Right lobe of liver (tissue), 6 donors: ENCODE results near the gene HIPK3. TPM values are rescaled to one million over a fixed set of nuclear protein-coding genes. Genes with fewer than 3 reads are reported as not detected.
A peak's percentile ranks its signal among the peaks of the same experiment; 100 is the strongest.
"Not testable (repeated sequence)": the region's sequence is repeated elsewhere in the genome, so short reads cannot be mapped to it uniquely, and the experiment has no call there.

Experiments used
- ATAC-seq, 4 donors: fragments of 200-7000 bp; cut with Tn5 transposase; one replicate each; pipeline ENCODE4 v1.9.1; 2020; ENCODE audit warnings: mild to moderate bottlenecking in 4 of 4, moderate library complexity in 4 of 4
- DNase-seq, 3 donors: peaks; one replicate each; pipeline ENCODE4 v3.0.0-alpha.2; 2020
- H3K27ac ChIP-seq, 3 donors: fragments of 200-600 bp; one replicate each; pipeline ENCODE4 v1.8.0; 2022
- H3K27me3 ChIP-seq, 2 donors: fragments of 200-600 bp; one replicate each; pipeline ENCODE4 v1.8.0; 2022
- H3K36me3 ChIP-seq, 4 donors: fragments of 200-600 bp; sonication (generic) in 1 of 4; one replicate each; pipeline versions ENCODE4 v1.5.1 to v1.8.0; 2017 to 2022; ENCODE audit warnings: control low read depth in 1 of 4
- H3K4me1 ChIP-seq, 4 donors: fragments of 200-600 bp; sonication (generic) in 1 of 4; one replicate each; pipeline versions ENCODE4 v1.5.1 to v1.8.0; 2017 to 2022; ENCODE audit warnings: control low read depth in 1 of 4
- H3K4me3 ChIP-seq, 3 donors: fragments of 200-600 bp; one replicate each; pipeline ENCODE4 v1.8.0; 2022
- H3K9me3 ChIP-seq, 4 donors: fragments of 200-600 bp; sonication (generic) in 1 of 4; one replicate each; pipeline versions ENCODE4 v1.5.1 to v1.8.0; 2017 to 2022; ENCODE audit warnings: control low read depth in 1 of 4
- POLR2A ChIP-seq: fragments of 450-650 bp; IDR thresholded peaks from one replicate; pipeline ENCODE4 v1.6.1; 2017; ENCODE audit warnings: antibody characterized with exemption, mild to moderate bottlenecking
- WGBS: methylation state at CpG from one replicate; pipeline ENCODE4 v1.1.6; 2018; ENCODE audit warnings: low coverage, low lambda C conversion rate; ENCODE audit not compliant: insufficient coverage; ENCODE audit errors: missing lambda C conversion rate; 5-methylcytosine and 5-hydroxymethylcytosine counted together
- intact Hi-C, 2 donors: fragments of 100-400 bp; cut with DNase I; formaldehyde crosslinking; loops; one replicate each; pipeline versions ENCODE4 v1.11.2 to v1.14.1; 2022
- total RNA-seq, 6 experiments: library from RNA; depleted of rRNA in 2 of 6; stranded (reverse); fragments of >200 nt in 2 of 6; fragmentation: NEBNext Ultra II Directional in 3 of 6; extraction: Animal tissue kit (Norgen Biotek cat#: 25700) in 3 of 6; gene quantifications; one replicate each; pipeline versions ENCODE4 v1.1.0 to v1.2.4, GENCODE V29; 2016 to 2023
- TF ChIP-seq, protein P1 (sequence below), 4 donors: fragments of 200-600 bp in 3 of 4; fragments of 450-650 bp in 1 of 4; IDR thresholded peaks; one replicate each; pipeline versions ENCODE4 v1.5.1 to v1.8.0; 2016 to 2022; ENCODE audit warnings: antibody characterized with exemption in 4 of 4, mild to moderate bottlenecking in 2 of 4
- donor health status: DM: no; HTN: yes; CAD: no.
- donor health status: DM: no; HTN: no; CAD: no.
- donor health status: DM: no; HTN: no; CAD: no.
- donor health status: DM: no; HTN: yes; CAD: no.
- donor health status: DM: no; HTN: yes; CAD: no.

The HIPK3 gene
- total RNA-seq, 6 experiments from 2014 or later, result 33.3 to 56.4 (median 38.1) TPM

DNA sequence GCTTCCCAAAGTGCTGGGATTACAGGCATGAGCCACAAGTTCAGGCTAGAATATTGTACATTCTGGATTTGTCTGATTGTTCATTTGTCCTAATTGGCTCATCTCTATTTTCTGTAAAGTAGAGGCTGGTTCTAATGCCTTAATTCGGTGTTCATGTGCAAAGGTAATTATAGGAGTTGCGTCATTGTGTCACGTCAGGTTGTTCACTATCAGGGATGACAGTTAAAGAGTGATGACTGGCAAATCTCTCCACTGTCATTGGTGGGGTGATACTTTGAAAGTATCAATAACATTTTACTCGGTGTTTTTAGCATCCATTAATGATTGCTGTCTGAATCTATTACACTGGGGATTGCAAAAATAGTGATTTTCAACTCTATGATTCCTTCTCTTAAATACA is 103.5 kb downstream of the HIPK3 start:
- 34% methylated on average over 4 of the region's 4 CpGs for WGBS
- no peak for TF ChIP-seq POLR2A
- TF ChIP-seq, protein P1, sequence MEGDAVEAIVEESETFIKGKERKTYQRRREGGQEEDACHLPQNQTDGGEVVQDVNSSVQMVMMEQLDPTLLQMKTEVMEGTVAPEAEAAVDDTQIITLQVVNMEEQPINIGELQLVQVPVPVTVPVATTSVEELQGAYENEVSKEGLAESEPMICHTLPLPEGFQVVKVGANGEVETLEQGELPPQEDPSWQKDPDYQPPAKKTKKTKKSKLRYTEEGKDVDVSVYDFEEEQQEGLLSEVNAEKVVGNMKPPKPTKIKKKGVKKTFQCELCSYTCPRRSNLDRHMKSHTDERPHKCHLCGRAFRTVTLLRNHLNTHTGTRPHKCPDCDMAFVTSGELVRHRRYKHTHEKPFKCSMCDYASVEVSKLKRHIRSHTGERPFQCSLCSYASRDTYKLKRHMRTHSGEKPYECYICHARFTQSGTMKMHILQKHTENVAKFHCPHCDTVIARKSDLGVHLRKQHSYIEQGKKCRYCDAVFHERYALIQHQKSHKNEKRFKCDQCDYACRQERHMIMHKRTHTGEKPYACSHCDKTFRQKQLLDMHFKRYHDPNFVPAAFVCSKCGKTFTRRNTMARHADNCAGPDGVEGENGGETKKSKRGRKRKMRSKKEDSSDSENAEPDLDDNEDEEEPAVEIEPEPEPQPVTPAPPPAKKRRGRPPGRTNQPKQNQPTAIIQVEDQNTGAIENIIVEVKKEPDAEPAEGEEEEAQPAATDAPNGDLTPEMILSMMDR (IDR thresholded peaks at IDR 0.05), result no peak
- no peak for ATAC-seq

DNA sequence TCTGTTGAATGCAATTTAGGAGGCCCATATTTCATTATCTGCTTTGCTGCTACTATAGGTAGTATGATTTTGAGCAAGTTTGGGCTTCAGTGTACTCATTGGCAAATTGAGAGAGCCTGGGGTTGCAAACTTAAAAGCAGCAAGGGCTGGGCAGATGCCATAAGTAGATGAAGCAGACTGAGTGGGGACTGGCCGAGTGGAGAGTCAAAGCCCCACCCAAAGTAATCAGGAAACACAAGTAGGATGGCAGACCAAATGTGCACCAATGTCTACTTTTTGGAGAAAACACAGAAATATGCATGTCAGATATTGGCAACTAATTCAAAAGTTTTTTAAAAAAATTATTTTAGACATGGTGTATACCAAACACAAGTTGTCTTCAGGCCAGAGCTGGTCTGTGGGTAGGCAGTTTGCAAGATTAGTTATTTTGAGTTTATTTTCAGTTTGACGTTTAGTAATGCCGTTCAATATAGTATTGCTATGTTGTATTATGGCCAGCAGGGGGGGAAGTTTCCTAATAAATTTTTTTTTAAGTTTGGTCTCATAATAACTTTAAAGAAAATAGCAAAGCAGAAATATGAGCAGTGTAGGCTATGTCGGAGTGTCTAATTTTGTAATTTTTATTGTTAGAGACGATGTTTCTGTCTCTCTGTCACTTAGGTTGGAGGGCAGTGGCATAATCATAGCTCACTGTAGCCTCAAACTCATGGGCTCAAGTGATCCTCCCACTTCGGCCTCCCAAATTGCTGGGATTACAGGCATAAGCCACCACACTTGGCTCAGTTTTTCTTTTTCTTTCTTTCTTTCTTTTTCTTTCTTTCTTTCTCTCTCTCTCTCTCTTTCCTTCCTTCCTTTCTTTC is 105.1 kb downstream of the HIPK3 start:
- no peaks in the 10 kb centered on the region for H3K36me3 ChIP-seq
- peaks cover 0 to 5% (median 0%) of the 10 kb centered on the region in 4 donors for H3K4me1 ChIP-seq
- ATAC-seq (peak; percentile 61 to 83 (median 74)), DNase-seq (no peak)
- no peaks in the 10 kb centered on the region for H3K27me3 ChIP-seq
- intact Hi-C loops, result loop anchor here (10.0 kb wide), 1 partner anchor 323 kb away; no protein-coding TSS in a partner anchor
- H3K4me3 ChIP-seq, result no peak overlapping the region
- TF ChIP-seq, protein P1 (IDR thresholded peaks at IDR 0.05), result peak; percentile 68 to 73 (median 70)
- TF ChIP-seq POLR2A, result no peak
- no peak overlapping the region for H3K27ac ChIP-seq
- 3% methylated on average over 5 of the region's 6 CpGs for WGBS
- no peaks in the 10 kb centered on the region for H3K9me3 ChIP-seq

More for the DNA sequence above, 103.5 kb downstream of the HIPK3 start:
- no peak overlapping the region for H3K27ac ChIP-seq
- no peak overlapping the region for H3K4me3 ChIP-seq
- no peaks in the 10 kb centered on the region for H3K36me3 ChIP-seq
- no peaks in the 10 kb centered on the region for H3K27me3 ChIP-seq
- DNase-seq, result no peak
- intact Hi-C loops, result loop anchor here (10.0 kb wide), 1 partner anchor 324 kb away; no protein-coding TSS in a partner anchor
- H3K9me3 ChIP-seq, result no peaks in the 10 kb centered on the region
- peaks cover 0 to 5% (median 0%) of the 10 kb centered on the region in 4 donors for H3K4me1 ChIP-seq

DNA sequence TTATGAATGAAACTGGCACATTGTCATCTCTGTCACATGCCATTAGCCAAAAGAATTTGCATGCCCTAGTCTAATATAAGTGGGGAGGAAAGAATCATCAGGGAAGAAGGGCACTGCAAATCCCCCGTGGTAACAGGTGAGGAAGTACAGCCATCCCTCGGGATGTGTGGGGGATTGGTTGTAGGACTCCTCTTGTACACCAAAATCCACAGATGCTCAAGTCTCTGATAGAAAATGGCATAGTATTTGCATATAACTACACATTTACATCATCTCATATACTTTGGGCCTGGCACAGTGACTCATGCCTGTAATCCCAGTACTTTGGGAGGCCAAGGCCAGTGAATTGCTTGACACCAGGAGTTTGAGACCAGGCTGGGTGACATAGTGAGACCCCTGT is 109.7 kb downstream of the HIPK3 start:
- Histone ChIP-seq H3K27ac (no peak overlapping the region), H3K4me1 (peaks cover 0 to 5% (median 0%) of the 10 kb centered on the region in 4 donors), H3K36me3 (no peaks in the 10 kb centered on the region), H3K4me3 (no peak overlapping the region), H3K27me3 (no peaks in the 10 kb centered on the region), H3K9me3 (no peaks in the 10 kb centered on the region)
- no peak for TF ChIP-seq POLR2A
- TF ChIP-seq, protein P1 (IDR thresholded peaks at IDR 0.05), result no peak
- intact Hi-C loops, result loop anchor here (10.0 kb wide), 1 partner anchor 318 kb away; no protein-coding TSS in a partner anchor
- ATAC-seq, result no peak
- WGBS, result no CpG with 5 or more reads among the region's 2 CpGs
- no peak for DNase-seq

DNA sequence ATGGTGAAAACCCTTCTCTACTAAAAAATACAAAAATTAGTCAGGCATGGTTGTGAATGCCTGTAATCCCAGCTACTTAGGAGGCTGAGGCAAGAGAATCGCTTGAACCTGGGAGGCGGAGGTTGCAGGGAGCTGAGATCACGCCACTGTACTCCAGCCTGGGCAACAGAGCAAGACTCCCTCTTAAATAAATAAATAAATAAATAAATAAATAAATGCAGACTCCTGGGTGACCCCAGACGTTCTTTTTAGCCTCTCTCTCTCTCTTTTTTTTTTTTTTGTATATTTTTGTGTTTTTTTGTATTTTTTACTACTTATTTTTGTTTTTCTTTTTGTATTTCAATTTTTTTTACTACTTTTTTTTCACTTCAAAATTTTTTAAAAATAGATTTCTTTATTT is 111.3 kb downstream of the HIPK3 start:
- not testable (repeated sequence) for H3K27ac ChIP-seq, H3K27me3 ChIP-seq, H3K9me3 ChIP-seq, DNase-seq, H3K36me3 ChIP-seq, H3K4me3 ChIP-seq, H3K4me1 ChIP-seq, ATAC-seq
- intact Hi-C loops, result loop anchor here (10.0 kb wide), 1 partner anchor 316 kb away; no protein-coding TSS in a partner anchor
- 78% methylated on average over 4 of the region's 4 CpGs for WGBS

DNA sequence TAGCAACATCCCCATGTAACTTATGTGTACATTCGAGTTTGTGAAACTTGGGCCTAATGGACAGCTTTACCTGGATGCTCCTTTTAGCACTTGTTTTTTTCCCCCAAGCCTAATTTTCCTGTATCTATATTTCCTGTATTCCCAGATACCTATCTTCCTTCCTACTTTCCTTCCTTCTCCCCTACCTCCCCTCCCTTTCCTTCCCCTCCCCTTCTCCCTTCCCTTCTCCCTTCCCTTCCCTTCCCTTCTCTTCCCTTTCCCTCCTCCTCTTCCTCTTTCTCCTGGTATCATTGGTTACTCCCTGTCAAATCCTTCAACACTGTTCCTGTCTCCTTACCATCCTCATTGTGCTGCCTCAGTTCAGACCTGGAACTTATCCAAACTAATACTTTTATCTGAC is 111.8 kb downstream of the HIPK3 start:
- no peak for ATAC-seq
- H3K9me3 ChIP-seq, result no peaks in the 10 kb centered on the region
- 100% methylated on average over 1 of the region's 1 CpG for WGBS
- no peaks in the 10 kb centered on the region for H3K27me3 ChIP-seq
- intact Hi-C loops, result loop anchor here (10.0 kb wide), 1 partner anchor 316 kb away; no protein-coding TSS in a partner anchor
- TF ChIP-seq, protein P1 (IDR thresholded peaks at IDR 0.05), result no peak
- TF ChIP-seq POLR2A, result no peak
- H3K4me3 ChIP-seq, result no peak overlapping the region
- DNase-seq, result no peak
- H3K27ac ChIP-seq, result no peak overlapping the region
- no peaks in the 10 kb centered on the region for H3K36me3 ChIP-seq
- H3K4me1 ChIP-seq, result no peaks in the 10 kb centered on the region
